ENCODE results near the gene CDH13.

GRCh38 chr16:83266848-83267553 is 640.2 kb downstream of the CDH13 start:
- TF ChIP-seq ATF3 (IDR thresholded peaks at IDR 0.05; ENCODE audit: borderline replicate concordance, extremely low read depth, low read depth, low read length), result no peak
- no peak for TF ChIP-seq REST (IDR thresholded peaks at IDR 0.05; ENCODE audit: low read depth, low read length)
- TF ChIP-seq IRF3 (IDR thresholded peaks at IDR 0.05), result no peak
- no peak for TF ChIP-seq YY1 (IDR thresholded peaks at IDR 0.05; ENCODE audit: low read depth, low read length)
